HL-60 (cell line): ENCODE results near the gene BABAM1.

Experiments
- POLR2AphosphoS5 ChIP-seq: IDR thresholded peaks from 2 replicates; pipeline ENCODE4 v1.6.1; 2012; ENCODE audit warnings: low read depth
- SPI1 ChIP-seq: IDR thresholded peaks from 2 replicates; pipeline ENCODE4 v1.6.1; 2012; ENCODE audit warnings: low read depth, mild to moderate bottlenecking, borderline replicate concordance
- TF ChIP-seq, protein P1 (sequence below): IDR thresholded peaks from 2 replicates; pipeline ENCODE4 v1.6.1; 2012; ENCODE audit warnings: low read depth; ENCODE audit not compliant: insufficient replicate concordance

DNA sequence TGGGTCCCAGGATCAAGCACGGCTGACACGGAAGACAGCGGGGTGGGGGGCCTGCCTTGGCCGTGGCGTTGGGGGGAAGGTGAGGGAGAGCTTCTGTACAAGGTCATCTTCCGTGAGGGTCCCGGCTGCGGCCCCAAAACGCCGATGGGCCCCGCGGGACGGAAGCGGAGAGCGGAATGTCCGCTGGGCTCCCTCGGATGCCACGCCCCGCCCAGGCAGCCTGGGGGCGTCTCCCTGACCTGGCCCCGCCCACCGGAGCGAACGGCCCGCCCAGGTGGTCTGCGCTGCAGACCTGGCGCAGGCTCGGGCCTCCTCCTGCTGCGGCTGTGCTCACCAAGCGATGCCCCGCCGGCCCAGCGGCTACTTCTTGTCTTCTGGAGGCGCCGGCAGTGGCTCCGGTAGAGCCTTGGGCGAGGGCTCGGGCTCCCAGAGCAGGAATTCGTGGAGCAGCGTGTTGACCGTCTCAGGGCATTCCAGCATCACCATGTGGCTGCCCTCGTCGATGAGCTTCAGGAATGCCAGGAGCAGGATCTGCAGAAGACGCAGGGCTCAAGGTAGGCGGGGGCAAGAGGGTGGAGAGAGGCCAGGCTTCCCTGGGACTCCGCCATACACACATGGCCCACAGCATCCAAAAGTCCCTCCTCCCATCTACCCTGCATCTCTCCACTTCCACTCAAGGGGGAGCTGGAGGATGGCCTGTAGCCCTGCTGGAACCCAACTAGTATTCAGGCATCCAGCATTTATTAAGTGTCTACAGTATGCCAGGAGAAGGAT is 25.2 kb downstream of the BABAM1 start:
- TF ChIP-seq, protein P1, sequence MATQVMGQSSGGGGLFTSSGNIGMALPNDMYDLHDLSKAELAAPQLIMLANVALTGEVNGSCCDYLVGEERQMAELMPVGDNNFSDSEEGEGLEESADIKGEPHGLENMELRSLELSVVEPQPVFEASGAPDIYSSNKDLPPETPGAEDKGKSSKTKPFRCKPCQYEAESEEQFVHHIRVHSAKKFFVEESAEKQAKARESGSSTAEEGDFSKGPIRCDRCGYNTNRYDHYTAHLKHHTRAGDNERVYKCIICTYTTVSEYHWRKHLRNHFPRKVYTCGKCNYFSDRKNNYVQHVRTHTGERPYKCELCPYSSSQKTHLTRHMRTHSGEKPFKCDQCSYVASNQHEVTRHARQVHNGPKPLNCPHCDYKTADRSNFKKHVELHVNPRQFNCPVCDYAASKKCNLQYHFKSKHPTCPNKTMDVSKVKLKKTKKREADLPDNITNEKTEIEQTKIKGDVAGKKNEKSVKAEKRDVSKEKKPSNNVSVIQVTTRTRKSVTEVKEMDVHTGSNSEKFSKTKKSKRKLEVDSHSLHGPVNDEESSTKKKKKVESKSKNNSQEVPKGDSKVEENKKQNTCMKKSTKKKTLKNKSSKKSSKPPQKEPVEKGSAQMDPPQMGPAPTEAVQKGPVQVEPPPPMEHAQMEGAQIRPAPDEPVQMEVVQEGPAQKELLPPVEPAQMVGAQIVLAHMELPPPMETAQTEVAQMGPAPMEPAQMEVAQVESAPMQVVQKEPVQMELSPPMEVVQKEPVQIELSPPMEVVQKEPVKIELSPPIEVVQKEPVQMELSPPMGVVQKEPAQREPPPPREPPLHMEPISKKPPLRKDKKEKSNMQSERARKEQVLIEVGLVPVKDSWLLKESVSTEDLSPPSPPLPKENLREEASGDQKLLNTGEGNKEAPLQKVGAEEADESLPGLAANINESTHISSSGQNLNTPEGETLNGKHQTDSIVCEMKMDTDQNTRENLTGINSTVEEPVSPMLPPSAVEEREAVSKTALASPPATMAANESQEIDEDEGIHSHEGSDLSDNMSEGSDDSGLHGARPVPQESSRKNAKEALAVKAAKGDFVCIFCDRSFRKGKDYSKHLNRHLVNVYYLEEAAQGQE: no peak
- no peak for TF ChIP-seq SPI1
- TF ChIP-seq POLR2AphosphoS5: peak; percentile 48; the same call in 1 of the 2 replicates
